ENCODE measurements around the gene SRSF12. TPM values are rescaled to one million over a fixed set of nuclear protein-coding genes. Genes with fewer than 3 reads are reported as not detected.
"Not testable (repeated sequence)": the region's sequence is repeated elsewhere in the genome, so short reads cannot be mapped to it uniquely, and the experiment has no call there.

SRSF12 gene
- polyA plus RNA-seq, 1 donor = 3.8 TPM

GRCh38 chr6:89073014-89073620 lies 44.8 kb downstream of the SRSF12 start:
- DNase-seq (ENCODE audit: low read depth) = no peak

- no peak for DNase-seq (ENCODE audit: low read depth)
Measured at GRCh38 chr6:89071036-89071435, 46.8 kb downstream of the SRSF12 start.

DNA sequence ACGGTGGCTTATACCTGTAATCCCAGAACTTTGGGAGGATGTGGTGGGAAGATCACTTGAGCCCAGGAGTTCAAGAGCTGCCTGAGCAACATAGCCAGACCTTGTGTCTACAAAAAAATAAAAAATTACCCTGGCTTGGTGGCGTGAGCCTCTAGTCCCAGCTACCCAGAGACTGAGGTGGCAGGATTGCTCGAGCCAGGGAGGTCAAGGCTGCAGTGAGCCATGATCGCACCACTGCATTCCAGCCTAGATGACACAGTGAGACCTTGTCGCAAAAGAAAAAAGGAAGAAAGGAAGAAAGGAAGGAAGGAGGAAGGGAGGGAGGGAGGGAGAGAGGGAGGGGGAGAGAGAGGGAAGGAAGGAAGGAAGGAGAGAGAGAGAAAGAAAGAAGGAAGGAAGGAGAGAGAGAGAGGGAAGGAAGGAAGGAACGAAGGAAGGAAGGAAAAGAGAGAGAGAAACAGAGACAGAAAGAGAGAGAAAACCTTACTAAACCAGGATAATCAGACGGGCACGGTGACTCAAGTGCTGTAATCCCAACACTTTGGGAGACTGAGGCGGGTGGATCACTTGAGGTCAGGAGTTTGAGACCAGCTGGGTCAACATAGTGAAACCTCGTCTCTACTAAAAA lies 48.2 kb downstream of the SRSF12 start:
- no peak for DNase-seq (ENCODE audit: low read depth)

DNA sequence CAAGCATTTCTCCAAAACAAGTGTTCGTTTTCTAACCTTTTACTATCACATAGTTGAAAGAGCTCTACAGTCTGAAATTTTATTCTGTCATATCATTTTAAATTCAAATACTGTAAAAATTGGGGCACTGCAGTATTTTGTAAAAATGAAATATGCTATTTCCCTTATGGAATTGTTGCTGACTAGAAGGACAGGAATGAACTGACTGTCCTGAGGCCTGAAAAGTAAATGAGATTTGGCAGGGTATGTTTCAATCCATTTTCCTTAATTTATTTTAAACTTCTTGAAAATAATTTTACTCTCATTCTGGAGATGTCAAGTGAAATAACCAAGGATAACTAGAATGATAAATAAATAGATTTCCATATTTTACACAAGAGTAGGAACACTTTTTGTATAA lies 49.2 kb downstream of the SRSF12 start:
- DNase-seq (ENCODE audit: low read depth) = no peak

DNA sequence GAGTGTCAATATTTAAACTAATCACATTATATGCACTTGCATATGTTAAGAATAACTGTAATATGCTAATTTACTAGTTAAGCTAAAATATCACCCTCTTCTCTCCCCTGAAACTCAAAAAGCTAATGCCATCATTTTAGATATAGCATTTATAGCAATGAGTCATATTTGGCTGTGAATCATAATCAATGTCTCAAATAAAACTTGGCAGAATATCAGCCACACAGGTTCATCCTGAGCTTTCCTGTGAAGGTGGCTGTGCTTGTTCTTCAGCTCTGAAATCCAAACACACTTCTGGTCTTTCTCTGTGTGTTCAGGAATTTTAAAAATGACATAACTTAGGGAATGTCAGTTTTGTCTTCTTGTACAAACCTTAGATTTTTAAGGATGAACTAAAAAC lies 50.1 kb downstream of the SRSF12 start:
- DNase-seq (ENCODE audit: low read depth) = no peak

DNA sequence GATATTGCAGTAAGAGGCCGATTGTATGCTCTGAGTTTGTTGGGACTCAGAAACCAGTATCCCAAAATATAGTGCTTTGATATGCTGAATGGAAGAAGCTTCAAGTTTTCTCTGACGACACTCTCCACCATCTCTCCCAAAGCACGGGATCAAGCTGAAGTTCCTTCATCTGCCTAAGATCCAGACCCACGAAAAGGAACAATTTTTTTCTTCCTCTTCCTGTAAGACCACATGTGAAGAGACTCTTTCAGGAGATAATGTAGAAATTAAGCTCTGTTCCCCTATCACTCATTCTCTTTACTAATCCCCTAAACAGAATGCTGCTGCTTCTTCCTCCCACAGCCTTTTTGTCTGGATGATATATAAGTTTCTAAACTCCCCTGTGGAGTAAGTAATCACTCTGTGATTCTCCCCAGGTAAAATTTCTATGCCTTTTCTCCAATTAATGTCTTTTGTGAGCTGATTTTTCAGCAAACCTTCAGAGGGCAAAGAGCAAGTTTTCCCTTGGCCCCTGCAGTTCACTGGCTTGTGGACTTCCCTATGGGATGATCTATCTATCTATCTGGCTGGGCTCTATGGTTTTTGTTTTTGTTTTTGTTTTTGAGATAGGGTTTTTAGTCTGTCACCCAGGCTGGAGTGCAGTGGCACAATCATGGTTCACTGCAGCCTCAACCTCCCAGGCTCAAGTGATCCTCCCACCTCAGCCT lies 50.8 kb downstream of the SRSF12 start:
- no peak for DNase-seq (ENCODE audit: low read depth)

DNA sequence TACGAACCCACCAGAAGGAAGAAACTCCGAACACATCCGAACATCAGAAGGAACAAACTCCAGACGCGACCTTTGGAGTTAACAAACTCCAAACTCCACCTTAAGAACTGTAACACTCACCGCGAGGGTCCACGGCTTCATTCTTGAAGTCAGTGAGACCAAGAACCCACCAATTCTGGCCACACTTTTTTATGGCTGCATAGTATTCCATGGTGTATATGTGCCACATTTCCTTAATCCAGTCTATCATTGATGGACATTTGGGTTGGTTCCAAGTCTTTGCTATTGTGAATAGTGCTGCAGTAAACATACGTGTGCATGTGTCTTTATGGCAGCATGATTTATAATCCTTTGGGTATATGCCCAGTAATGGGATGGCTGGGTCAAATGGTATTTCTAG lies 51.8 kb downstream of the SRSF12 start:
- not testable (repeated sequence) for DNase-seq (ENCODE audit: low read depth)

GRCh38 chr6:89064931-89065330 lies 52.9 kb downstream of the SRSF12 start:
- DNase-seq (ENCODE audit: low read depth) = not testable (repeated sequence)

GRCh38 chr6:89063881-89064280 lies 54.0 kb downstream of the SRSF12 start:
- no peak for DNase-seq (ENCODE audit: low read depth)

GRCh38 chr6:89059227-89059626 lies 58.6 kb downstream of the SRSF12 start:
- DNase-seq (ENCODE audit: low read depth) = no peak

GRCh38 chr6:89058627-89059026 lies 59.2 kb downstream of the SRSF12 start:
- no peak for DNase-seq (ENCODE audit: low read depth)

DNA sequence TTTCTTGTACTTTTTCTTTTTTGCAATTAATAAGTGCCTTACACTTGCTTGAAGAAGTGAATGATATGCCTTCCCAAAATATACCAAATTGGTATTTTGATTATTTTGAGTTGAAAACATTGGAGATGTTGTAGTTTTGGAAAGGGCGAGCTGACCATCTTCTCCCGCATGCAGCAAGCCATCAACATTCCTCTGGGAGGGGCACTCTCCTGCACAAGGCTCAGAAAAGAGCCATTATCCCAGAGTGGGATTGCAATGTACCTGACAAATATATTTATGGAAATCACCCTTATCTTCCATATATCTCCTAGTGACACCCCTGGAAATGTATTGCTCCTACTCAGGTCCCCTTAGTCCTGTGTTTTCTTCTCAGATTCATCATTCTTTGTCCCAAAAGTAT lies 60.1 kb downstream of the SRSF12 start:
- no peak for DNase-seq (ENCODE audit: low read depth)

DNA sequence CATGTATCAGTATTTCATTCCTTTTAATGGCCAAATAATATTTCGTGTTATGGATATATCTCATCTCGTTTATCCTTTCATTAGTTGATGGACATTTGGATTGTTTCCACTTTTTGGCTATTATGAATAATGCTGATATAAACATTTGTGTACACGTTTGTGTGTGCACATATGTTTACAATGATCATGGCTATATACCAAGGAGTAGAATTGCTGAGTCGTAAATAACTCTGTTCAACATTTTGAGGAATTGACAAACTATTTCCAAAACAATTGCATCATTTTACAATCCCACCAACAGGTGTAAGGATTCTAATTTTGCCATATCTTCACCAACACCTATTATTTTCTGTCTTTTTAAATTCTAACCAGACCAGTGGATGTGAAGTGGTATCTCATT lies 63.7 kb downstream of the SRSF12 start:
- no peak for DNase-seq (ENCODE audit: low read depth)

- no peak for DNase-seq (ENCODE audit: low read depth)
Measured at GRCh38 chr6:89051676-89052075, 66.2 kb downstream of the SRSF12 start.

DNA sequence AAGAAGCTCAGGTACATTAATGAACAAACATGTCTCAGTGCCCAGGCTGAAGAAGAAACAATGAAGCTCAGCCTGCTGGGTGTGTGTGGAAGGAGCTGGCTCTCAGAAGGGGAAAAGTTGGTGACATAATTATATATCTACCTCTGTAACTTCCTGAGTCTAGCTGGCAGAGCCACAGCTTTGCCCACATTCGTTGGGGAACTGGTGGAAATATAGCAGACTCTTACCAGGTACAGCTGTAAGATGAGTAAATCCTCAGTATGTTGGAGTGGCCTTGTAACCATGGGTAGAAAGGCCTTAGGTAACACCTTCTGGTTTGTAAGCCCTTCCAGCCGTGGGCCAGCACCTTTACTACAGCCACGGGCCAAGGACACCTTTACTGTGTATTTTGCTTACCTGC lies 67.2 kb downstream of the SRSF12 start:
- no peak for DNase-seq (ENCODE audit: low read depth)

- DNase-seq (ENCODE audit: low read depth) = no peak
Measured at GRCh38 chr6:89050155-89050554, 67.7 kb downstream of the SRSF12 start.

- no peak for DNase-seq (ENCODE audit: low read depth)
Measured at GRCh38 chr6:89048985-89049384, 68.9 kb downstream of the SRSF12 start.

- no peak for DNase-seq (ENCODE audit: low read depth)
Measured at GRCh38 chr6:89048288-89048923, 69.5 kb downstream of the SRSF12 start.

DNA sequence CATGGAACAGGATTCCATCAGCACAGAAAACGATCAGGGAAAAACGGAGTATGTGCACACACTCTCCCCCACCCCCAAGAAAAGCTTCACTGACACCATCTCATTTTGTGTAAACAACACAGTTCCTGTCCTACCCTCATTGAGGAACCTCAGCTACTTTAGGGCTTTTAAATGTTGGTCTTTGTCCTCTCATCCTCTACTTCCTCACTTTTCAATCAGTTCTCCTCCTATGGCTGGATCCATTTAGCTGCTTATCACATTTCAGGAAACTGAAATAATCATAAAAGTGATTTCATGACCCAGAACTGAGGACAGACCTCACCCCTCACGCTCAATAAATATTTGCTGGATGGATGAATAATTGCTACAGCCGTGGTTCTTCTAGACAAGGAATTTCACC lies 70.4 kb downstream of the SRSF12 start:
- no peak for DNase-seq (ENCODE audit: low read depth)
